Fibroblast of skin of abdomen (primary cell): ENCODE results near the gene STRIP2. TPM values are rescaled to one million over a fixed set of nuclear protein-coding genes. Genes with fewer than 3 reads are reported as not detected.
"Not testable (repeated sequence)": the region's sequence is repeated elsewhere in the genome, so short reads cannot be mapped to it uniquely, and the experiment has no call there.

Experiments
- DNase-seq: peaks from one replicate; pipeline ENCODE4 v3.0.0-alpha.2; 2013
- polyA plus RNA-seq, 2 experiments: library from polyadenylated mRNA; unstranded; fragments of 120-200 nt; gene quantifications; one replicate each; pipeline ENCODE4 v1.2.1, GENCODE V29; 2013; ENCODE audit not compliant: insufficient read length in 2 of 2

The STRIP2 gene
- 2.9 TPM for polyA plus RNA-seq (2013, experiment 1 of 2; ENCODE audit: insufficient read length)
- polyA plus RNA-seq (2013, experiment 2 of 2; ENCODE audit: insufficient read length): 3.2 TPM

- peak; percentile 80 for DNase-seq
These were observed at the start of gene STRIP2 for GRCh38 chr7:129433847-129434674. Gene STRIP2, plus strand, starts transcription at chr7:129434432. Its CDS starts 41 bp downstream, at chr7:129434473.

- no peak for DNase-seq
These were observed 49.1 kb upstream of the STRIP2 start for GRCh38 chr7:129385116-129385515.

GRCh38 chr7:129385598-129385997 is 48.6 kb upstream of the STRIP2 start:
- DNase-seq: no peak

- no peak for DNase-seq
These were observed 47.7 kb upstream of the STRIP2 start for GRCh38 chr7:129386506-129386905.

GRCh38 chr7:129387537-129387936 is 46.7 kb upstream of the STRIP2 start:
- no peak for DNase-seq

GRCh38 chr7:129388333-129389098 is 45.7 kb upstream of the STRIP2 start:
- DNase-seq: no peak

- no peak for DNase-seq
These were observed 44.4 kb upstream of the STRIP2 start for GRCh38 chr7:129389829-129390228.

GRCh38 chr7:129390314-129390713 is 43.9 kb upstream of the STRIP2 start:
- DNase-seq: no peak

GRCh38 chr7:129391546-129392171 is 42.6 kb upstream of the STRIP2 start:
- no peak for DNase-seq

- DNase-seq: no peak
These were observed 41.0 kb upstream of the STRIP2 start for GRCh38 chr7:129393255-129393654.

GRCh38 chr7:129394101-129394500 is 40.1 kb upstream of the STRIP2 start:
- no peak for DNase-seq

GRCh38 chr7:129394982-129395914 is 39.0 kb upstream of the STRIP2 start:
- DNase-seq: no peak

- peak; percentile 17 for DNase-seq
These were observed 32.8 kb upstream of the STRIP2 start for GRCh38 chr7:129401228-129401966.

- DNase-seq: no peak
These were observed 32.0 kb upstream of the STRIP2 start for GRCh38 chr7:129401967-129402860.

GRCh38 chr7:129405527-129405926 is 28.7 kb upstream of the STRIP2 start:
- no peak for DNase-seq

- not testable (repeated sequence) for DNase-seq
These were observed 24.0 kb upstream of the STRIP2 start for GRCh38 chr7:129410238-129410637.

GRCh38 chr7:129412501-129412900 is 21.7 kb upstream of the STRIP2 start:
- DNase-seq: no peak

- DNase-seq: no peak
These were observed 17.2 kb upstream of the STRIP2 start for GRCh38 chr7:129417073-129417472.

- DNase-seq: no peak
These were observed 12.4 kb upstream of the STRIP2 start for GRCh38 chr7:129421717-129422250.

GRCh38 chr7:129422727-129423126 is 11.5 kb upstream of the STRIP2 start:
- DNase-seq: no peak
